Chondrocyte (in vitro differentiated cells): Measurements from ENCODE around the gene FGF12. TPM values are rescaled to one million over a fixed set of nuclear protein-coding genes. Genes with fewer than 3 reads are reported as not detected.

ENCODE experiments used
- DNase-seq: peaks from one replicate; pipeline ENCODE4 v3.0.0; 2021; ENCODE audit warnings: mixed read lengths, low spot score
- H3K27ac Mint-ChIP-seq: one replicate; pipeline ENCODE4 v1.8.0; 2021; ENCODE audit warnings: mild to moderate bottlenecking, moderate library complexity, mixed read lengths; ENCODE audit not compliant: unreplicated experiment
- H3K27me3 Mint-ChIP-seq: 2 replicates; pipeline ENCODE4 v1.8.0; 2021; ENCODE audit warnings: low read depth, mixed read lengths
- H3K36me3 Mint-ChIP-seq: 2 replicates; pipeline ENCODE4 v1.8.0; 2021; ENCODE audit warnings: low read depth, mixed read lengths
- H3K4me1 Mint-ChIP-seq: 2 replicates; pipeline ENCODE4 v1.8.0; 2021; ENCODE audit warnings: low read depth, mild to moderate bottlenecking, mixed read lengths
- H3K4me3 Mint-ChIP-seq: one replicate; pipeline ENCODE4 v1.8.0; 2021; ENCODE audit warnings: mild to moderate bottlenecking, moderate library complexity, mixed read lengths; ENCODE audit not compliant: unreplicated experiment
- H3K9me3 Mint-ChIP-seq: 2 replicates; pipeline ENCODE4 v1.8.0; 2021; ENCODE audit warnings: low read depth, mixed read lengths
- CTCF ChIP-seq: fragments of 200-600 bp; sonication (generic); IDR thresholded peaks from 2 replicates; pipeline ENCODE4 v1.5.0; 2021; ENCODE audit warnings: antibody characterized with exemption, mild to moderate bottlenecking, moderate library complexity
- total RNA-seq: library from RNA; stranded (reverse); gene quantifications from 3 replicates; pipeline ENCODE4 v1.2.1, GENCODE V29; 2021

Gene FGF12
- total RNA-seq, 1 donor from 2014 or later: 0.15 TPM

- Mint-ChIP-seq H3K27me3 (peaks cover 13% of the 10 kb centered on the region), H3K9me3 (no peaks in the 10 kb centered on the region), H3K36me3 (no peaks in the 10 kb centered on the region), H3K4me3 (no peak overlapping the region), H3K27ac (no peak overlapping the region), H3K4me1 (no peaks in the 10 kb centered on the region)
- TF ChIP-seq CTCF: no peak
- DNase-seq: no peak
Observed at GRCh38 chr3:192181151-192181550, 546.2 kb downstream of the FGF12 start.

DNA sequence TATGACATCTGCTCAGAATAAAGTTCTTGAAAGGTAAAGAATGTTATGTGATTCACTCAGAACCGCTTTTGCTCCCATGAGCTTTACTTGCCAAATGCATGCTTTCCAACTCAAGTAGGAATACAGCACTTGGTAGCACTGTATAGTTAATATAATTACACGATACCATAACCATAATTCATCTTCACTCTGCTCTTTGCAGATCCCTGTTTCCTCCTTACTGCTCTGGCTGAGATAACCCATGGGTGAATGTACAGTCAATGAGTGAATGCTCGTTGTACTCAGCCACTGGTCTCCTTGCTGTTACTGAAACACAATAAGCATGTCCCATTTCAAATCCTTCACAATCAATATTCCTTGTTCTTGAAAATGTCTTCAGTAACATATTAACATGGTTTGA lies 550.0 kb downstream of the FGF12 start:
- Mint-ChIP-seq H3K4me3 (no peak overlapping the region), H3K27ac (no peak overlapping the region), H3K4me1 (no peaks in the 10 kb centered on the region), H3K36me3 (no peaks in the 10 kb centered on the region), H3K9me3 (peaks cover 7% of the 10 kb centered on the region), H3K27me3 (peaks cover 13% of the 10 kb centered on the region)
- no peak for TF ChIP-seq CTCF
- no peak for DNase-seq

DNA sequence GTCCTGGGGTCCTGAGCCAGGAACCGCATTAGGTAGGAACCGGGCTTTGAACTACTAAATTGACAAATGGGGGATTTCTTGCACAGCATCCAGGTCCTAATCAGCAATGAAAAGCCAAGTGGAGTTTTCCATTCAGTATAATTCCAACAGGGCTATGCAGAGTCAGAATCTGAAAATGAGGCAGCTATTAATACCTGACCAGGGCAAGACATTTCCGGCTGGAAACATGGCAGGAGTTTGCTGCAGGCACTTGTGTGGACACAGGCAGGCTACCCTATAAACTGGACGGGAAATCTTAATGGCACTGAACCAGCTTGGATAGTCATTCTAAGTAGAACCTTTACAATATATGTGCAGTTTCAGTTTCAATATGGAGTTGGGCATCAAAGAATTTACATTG lies 553.1 kb downstream of the FGF12 start:
- Mint-ChIP-seq H3K4me3 (no peak overlapping the region), H3K36me3 (no peaks in the 10 kb centered on the region), H3K9me3 (peaks cover 7% of the 10 kb centered on the region), H3K27ac (no peak overlapping the region), H3K27me3 (peaks cover 13% of the 10 kb centered on the region), H3K4me1 (no peaks in the 10 kb centered on the region)
- TF ChIP-seq CTCF: no peak
- no peak for DNase-seq

- no peaks in the 10 kb centered on the region for H3K36me3 Mint-ChIP-seq
- H3K9me3 Mint-ChIP-seq: peaks cover 7% of the 10 kb centered on the region
- no peak overlapping the region for H3K4me3 Mint-ChIP-seq
Observed at GRCh38 chr3:192171213-192171612, 556.1 kb downstream of the FGF12 start.

GRCh38 chr3:192170659-192171058 lies 556.7 kb downstream of the FGF12 start:
- no peak for DNase-seq
- H3K27ac Mint-ChIP-seq: no peak overlapping the region
- H3K4me3 Mint-ChIP-seq: no peak overlapping the region
- peaks cover 3% of the 10 kb centered on the region for H3K9me3 Mint-ChIP-seq
- no peak for TF ChIP-seq CTCF
- H3K36me3 Mint-ChIP-seq: no peaks in the 10 kb centered on the region
- H3K27me3 Mint-ChIP-seq: peaks cover 3% of the 10 kb centered on the region
- H3K4me1 Mint-ChIP-seq: no peaks in the 10 kb centered on the region

More at GRCh38 chr3:192171213-192171612, 556.1 kb downstream of the FGF12 start:
- H3K4me1 Mint-ChIP-seq: no peaks in the 10 kb centered on the region
- no peak for TF ChIP-seq CTCF
- peaks cover 7% of the 10 kb centered on the region for H3K27me3 Mint-ChIP-seq
- no peak overlapping the region for H3K27ac Mint-ChIP-seq
- DNase-seq: no peak
